DND-41 (cell line): ENCODE measurements around the gene CDKN2D.

Source experiments
- EZH2 ChIP-seq: IDR thresholded peaks from 3 replicates; pipeline ENCODE4 v1.6.1; 2012; ENCODE audit warnings: borderline replicate concordance, low read depth, mild to moderate bottlenecking, moderate library complexity, low read length, inconsistent platforms; ENCODE audit not compliant: severe bottlenecking
- TF ChIP-seq, protein P1 (sequence below): IDR thresholded peaks from 2 replicates; pipeline ENCODE4 v1.5.1; 2012; ENCODE audit warnings: borderline replicate concordance, low read length, moderate library complexity, mild to moderate bottlenecking; ENCODE audit not compliant: poor library complexity, severe bottlenecking; ENCODE audit errors: extremely low read depth

DNA sequence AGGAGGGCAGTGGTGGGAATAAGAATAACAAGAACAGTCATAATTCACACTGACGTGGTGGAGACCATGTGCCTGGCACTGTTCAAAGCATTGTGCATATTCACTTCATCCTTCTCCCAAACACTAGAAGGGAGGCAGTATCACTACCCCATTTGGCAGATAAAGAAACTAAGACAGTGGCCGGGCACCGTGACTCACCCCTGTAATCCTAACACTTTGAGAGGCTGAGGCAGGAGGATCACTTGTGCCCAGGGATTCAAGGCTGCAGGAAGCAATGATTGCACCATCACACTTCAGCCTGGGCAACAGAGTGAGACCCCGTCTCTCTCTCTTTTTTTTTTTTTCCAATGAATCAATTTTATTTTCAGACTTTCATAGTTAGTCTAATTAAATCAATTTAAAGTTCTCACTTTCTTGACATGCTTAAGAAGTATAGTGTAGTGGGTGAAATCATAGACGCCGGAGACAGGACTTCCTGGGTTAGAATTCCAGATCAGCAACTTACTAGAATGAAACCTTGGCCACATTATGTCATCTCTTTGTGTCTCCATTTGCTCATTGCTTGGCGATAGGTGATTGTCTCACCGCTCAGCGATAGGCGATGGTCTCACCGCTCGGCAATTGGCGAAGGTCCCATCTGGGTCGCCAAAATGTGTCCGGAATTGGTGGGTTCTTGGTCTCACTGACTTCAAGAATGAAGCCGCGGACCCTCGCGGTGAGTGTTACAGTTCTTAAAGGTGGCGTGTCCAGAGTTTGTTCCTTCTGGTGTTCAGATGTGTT lies 30.4 kb downstream of the CDKN2D start:
- TF ChIP-seq, protein P1, sequence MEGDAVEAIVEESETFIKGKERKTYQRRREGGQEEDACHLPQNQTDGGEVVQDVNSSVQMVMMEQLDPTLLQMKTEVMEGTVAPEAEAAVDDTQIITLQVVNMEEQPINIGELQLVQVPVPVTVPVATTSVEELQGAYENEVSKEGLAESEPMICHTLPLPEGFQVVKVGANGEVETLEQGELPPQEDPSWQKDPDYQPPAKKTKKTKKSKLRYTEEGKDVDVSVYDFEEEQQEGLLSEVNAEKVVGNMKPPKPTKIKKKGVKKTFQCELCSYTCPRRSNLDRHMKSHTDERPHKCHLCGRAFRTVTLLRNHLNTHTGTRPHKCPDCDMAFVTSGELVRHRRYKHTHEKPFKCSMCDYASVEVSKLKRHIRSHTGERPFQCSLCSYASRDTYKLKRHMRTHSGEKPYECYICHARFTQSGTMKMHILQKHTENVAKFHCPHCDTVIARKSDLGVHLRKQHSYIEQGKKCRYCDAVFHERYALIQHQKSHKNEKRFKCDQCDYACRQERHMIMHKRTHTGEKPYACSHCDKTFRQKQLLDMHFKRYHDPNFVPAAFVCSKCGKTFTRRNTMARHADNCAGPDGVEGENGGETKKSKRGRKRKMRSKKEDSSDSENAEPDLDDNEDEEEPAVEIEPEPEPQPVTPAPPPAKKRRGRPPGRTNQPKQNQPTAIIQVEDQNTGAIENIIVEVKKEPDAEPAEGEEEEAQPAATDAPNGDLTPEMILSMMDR, result no peak
- TF ChIP-seq EZH2, result no peak
